A549 (cell line): ENCODE results near the gene TMSB4X.

Experiments used
- BHLHE40 ChIP-seq: IDR thresholded peaks from 2 replicates; pipeline ENCODE4 v1.6.1; 2012; ENCODE audit warnings: low read depth, low read length, inconsistent platforms
- POLR2A ChIP-seq: IDR thresholded peaks from 2 replicates; pipeline ENCODE4 v1.6.1; 2012; ENCODE audit warnings: mild to moderate bottlenecking, low read length
- SMC3 ChIP-seq: fragments of >200 bp; sonication (Bioruptor Twin); formaldehyde crosslinking; IDR thresholded peaks from 3 replicates; pipeline ENCODE4 v1.6.1; 2018; ENCODE audit warnings: inconsistent platforms
- SREBF2 ChIP-seq: fragments of 450-650 bp; IDR thresholded peaks from 2 replicates; pipeline ENCODE4 v1.6.1; 2014; ENCODE audit warnings: mild to moderate bottlenecking, moderate library complexity
- TF ChIP-seq, protein P1 (sequence below): fragments of >200 bp; sonication (Bioruptor Twin); formaldehyde crosslinking; IDR thresholded peaks from 3 replicates; pipeline ENCODE4 v1.5.1; 2016
- TF ChIP-seq, protein P2 (sequence below): fragments of 200-600 bp; sonication (generic); IDR thresholded peaks from 2 replicates; pipeline ENCODE4 v1.6.1; 2016; ENCODE audit warnings: antibody characterized with exemption, mild to moderate bottlenecking, moderate library complexity
- TF ChIP-seq, protein P3 (sequence below): fragments of >200 bp; sonication (Bioruptor Twin); formaldehyde crosslinking; IDR thresholded peaks from 3 replicates; pipeline ENCODE4 v1.6.1; 2016

GRCh38 chrX:12934850-12935249, 40.1 kb upstream of the TMSB4X start:
- TF ChIP-seq, protein P1, sequence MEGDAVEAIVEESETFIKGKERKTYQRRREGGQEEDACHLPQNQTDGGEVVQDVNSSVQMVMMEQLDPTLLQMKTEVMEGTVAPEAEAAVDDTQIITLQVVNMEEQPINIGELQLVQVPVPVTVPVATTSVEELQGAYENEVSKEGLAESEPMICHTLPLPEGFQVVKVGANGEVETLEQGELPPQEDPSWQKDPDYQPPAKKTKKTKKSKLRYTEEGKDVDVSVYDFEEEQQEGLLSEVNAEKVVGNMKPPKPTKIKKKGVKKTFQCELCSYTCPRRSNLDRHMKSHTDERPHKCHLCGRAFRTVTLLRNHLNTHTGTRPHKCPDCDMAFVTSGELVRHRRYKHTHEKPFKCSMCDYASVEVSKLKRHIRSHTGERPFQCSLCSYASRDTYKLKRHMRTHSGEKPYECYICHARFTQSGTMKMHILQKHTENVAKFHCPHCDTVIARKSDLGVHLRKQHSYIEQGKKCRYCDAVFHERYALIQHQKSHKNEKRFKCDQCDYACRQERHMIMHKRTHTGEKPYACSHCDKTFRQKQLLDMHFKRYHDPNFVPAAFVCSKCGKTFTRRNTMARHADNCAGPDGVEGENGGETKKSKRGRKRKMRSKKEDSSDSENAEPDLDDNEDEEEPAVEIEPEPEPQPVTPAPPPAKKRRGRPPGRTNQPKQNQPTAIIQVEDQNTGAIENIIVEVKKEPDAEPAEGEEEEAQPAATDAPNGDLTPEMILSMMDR: no peak
- TF ChIP-seq SREBF2 (no peak), BHLHE40 (no peak), POLR2A (no peak), SMC3 (no peak)
- TF ChIP-seq, protein P2, sequence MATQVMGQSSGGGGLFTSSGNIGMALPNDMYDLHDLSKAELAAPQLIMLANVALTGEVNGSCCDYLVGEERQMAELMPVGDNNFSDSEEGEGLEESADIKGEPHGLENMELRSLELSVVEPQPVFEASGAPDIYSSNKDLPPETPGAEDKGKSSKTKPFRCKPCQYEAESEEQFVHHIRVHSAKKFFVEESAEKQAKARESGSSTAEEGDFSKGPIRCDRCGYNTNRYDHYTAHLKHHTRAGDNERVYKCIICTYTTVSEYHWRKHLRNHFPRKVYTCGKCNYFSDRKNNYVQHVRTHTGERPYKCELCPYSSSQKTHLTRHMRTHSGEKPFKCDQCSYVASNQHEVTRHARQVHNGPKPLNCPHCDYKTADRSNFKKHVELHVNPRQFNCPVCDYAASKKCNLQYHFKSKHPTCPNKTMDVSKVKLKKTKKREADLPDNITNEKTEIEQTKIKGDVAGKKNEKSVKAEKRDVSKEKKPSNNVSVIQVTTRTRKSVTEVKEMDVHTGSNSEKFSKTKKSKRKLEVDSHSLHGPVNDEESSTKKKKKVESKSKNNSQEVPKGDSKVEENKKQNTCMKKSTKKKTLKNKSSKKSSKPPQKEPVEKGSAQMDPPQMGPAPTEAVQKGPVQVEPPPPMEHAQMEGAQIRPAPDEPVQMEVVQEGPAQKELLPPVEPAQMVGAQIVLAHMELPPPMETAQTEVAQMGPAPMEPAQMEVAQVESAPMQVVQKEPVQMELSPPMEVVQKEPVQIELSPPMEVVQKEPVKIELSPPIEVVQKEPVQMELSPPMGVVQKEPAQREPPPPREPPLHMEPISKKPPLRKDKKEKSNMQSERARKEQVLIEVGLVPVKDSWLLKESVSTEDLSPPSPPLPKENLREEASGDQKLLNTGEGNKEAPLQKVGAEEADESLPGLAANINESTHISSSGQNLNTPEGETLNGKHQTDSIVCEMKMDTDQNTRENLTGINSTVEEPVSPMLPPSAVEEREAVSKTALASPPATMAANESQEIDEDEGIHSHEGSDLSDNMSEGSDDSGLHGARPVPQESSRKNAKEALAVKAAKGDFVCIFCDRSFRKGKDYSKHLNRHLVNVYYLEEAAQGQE: no peak
- TF ChIP-seq, protein P3, sequence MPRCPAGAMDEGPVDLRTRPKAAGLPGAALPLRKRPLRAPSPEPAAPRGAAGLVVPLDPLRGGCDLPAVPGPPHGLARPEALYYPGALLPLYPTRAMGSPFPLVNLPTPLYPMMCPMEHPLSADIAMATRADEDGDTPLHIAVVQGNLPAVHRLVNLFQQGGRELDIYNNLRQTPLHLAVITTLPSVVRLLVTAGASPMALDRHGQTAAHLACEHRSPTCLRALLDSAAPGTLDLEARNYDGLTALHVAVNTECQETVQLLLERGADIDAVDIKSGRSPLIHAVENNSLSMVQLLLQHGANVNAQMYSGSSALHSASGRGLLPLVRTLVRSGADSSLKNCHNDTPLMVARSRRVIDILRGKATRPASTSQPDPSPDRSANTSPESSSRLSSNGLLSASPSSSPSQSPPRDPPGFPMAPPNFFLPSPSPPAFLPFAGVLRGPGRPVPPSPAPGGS: no peak
